ENCODE measurements around the gene ADAMTS18.

DNA sequence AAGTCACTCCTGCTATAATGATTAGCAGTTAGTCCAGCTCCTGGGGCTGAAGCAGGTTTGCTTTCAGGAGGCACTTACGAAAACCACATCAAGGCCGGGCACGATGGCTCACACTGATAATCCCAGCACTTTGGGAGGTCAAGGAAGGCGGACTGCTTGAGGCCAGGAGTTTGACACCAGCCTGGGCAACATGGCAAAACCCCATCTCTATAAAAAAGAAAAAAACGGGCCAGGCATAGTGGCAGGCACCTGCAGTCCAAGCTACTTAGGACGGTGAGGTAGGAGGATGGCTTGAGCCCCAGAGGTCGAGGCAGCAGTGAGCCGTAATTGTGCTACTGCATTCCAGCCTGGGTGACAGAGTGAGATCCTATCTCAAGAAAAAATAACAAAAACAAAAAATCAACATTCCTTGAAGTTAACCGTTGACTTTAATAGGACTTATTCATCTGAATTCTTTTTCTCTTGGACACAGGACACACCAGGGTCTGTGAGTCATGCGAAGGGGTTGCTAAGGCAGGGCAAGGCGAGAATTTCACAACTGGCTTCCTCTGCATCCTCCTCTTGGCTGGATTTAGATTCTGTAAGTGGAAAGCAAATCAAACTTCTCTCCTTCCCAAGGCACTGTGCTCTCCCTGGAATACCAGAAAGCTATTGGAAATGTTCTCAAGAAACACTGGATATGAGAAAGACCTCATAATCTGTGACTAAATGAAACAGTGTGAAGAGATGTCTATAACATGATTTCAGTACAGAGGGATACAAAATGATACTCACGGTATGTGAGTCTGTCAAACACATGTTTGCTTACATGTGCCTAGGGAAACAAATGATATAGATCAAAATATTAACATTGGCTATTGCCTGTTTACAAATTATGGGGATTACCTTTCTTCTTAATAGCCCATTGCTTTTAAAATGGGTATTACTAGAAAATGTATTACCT is 136.1 kb downstream of the ADAMTS18 start:
- TF ChIP-seq CTCF (IDR thresholded peaks at IDR 0.05) (no peak), POLR2A (IDR thresholded peaks at IDR 0.05) (no peak)
